Ovary (tissue), 3 donors: ENCODE data around the gene GLYATL1.
"Not testable (repeated sequence)": the region's sequence is repeated elsewhere in the genome, so short reads cannot be mapped to it uniquely, and the experiment has no call there.

Source experiments
- POLR2A ChIP-seq: fragments of 450-650 bp; IDR thresholded peaks from one replicate; pipeline ENCODE4 v1.6.1; 2017; ENCODE audit warnings: antibody characterized with exemption, mild to moderate bottlenecking, moderate library complexity
- TF ChIP-seq, protein P1 (sequence below), 3 donors: fragments of 450-650 bp in 2 of 3; fragments of 200-600 bp in 1 of 3; IDR thresholded peaks; one replicate each; pipeline versions ENCODE4 v1.5.1 to v1.8.0; 2016 to 2022; ENCODE audit warnings: antibody characterized with exemption in 3 of 3, mild to moderate bottlenecking in 1 of 3
- donor health status: DM: no; HTN: no; CAD: no.

DNA sequence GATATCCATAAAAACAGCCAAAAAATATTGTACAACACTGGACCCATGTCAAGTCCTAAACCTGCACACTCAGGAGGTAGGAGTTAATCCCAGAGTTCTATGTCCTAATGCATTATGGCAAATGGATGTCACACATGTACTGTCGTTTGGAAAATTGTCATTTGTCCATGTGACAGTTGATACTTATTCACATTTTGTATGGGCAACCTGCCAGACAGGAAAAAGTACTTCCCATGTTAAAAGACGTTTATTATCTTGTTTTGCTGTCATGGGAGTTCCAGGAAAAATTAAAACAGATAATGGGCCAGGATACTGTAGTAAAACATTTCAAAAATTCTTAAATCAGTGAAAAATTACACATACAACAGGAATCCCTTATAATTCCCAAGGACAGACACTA lies 62.7 kb downstream of the GLYATL1 start:
- TF ChIP-seq, protein P1, sequence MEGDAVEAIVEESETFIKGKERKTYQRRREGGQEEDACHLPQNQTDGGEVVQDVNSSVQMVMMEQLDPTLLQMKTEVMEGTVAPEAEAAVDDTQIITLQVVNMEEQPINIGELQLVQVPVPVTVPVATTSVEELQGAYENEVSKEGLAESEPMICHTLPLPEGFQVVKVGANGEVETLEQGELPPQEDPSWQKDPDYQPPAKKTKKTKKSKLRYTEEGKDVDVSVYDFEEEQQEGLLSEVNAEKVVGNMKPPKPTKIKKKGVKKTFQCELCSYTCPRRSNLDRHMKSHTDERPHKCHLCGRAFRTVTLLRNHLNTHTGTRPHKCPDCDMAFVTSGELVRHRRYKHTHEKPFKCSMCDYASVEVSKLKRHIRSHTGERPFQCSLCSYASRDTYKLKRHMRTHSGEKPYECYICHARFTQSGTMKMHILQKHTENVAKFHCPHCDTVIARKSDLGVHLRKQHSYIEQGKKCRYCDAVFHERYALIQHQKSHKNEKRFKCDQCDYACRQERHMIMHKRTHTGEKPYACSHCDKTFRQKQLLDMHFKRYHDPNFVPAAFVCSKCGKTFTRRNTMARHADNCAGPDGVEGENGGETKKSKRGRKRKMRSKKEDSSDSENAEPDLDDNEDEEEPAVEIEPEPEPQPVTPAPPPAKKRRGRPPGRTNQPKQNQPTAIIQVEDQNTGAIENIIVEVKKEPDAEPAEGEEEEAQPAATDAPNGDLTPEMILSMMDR (IDR thresholded peaks at IDR 0.05) = not testable (repeated sequence)
- not testable (repeated sequence) for TF ChIP-seq POLR2A
